Breast epithelium (tissue), 3 donors: ENCODE data around the gene LANCL2.

Experiments used
- POLR2A ChIP-seq: fragments of 450-650 bp; IDR thresholded peaks from one replicate; pipeline ENCODE4 v1.6.1; 2016; ENCODE audit warnings: antibody characterized with exemption, mild to moderate bottlenecking, moderate library complexity
- POLR2AphosphoS5 ChIP-seq, 3 donors: sonication (generic); formaldehyde crosslinking; IDR thresholded peaks; one replicate each; pipeline ENCODE4 v1.6.1; 2017; ENCODE audit warnings: antibody characterized with exemption in 3 of 3
- TF ChIP-seq, protein P1 (sequence below), 3 donors: fragments of 450-650 bp; IDR thresholded peaks; one replicate each; pipeline ENCODE4 v1.5.1; 2016 to 2017; ENCODE audit warnings: antibody characterized with exemption in 3 of 3, mild to moderate bottlenecking in 3 of 3, moderate library complexity in 3 of 3

DNA sequence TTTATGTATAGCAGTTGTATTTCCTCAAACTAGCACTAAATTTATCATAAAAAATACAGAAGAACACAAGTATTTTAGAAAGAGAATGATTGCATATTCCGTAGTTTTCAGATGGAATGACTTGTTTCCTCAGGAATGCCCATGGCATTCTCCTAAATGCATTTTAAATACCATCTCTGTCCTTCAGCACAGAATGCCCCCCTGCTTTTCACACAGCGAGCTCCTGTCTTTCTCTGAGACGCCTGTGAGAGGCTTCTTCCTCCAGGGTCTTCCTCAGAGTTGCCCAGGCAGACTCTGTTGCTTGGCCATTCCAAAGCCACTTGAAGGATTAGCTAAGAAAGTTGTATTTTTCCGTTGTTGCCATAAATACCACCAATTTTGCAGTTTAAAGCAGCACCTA is 10.1 kb downstream of the LANCL2 start:
- TF ChIP-seq, protein P1, sequence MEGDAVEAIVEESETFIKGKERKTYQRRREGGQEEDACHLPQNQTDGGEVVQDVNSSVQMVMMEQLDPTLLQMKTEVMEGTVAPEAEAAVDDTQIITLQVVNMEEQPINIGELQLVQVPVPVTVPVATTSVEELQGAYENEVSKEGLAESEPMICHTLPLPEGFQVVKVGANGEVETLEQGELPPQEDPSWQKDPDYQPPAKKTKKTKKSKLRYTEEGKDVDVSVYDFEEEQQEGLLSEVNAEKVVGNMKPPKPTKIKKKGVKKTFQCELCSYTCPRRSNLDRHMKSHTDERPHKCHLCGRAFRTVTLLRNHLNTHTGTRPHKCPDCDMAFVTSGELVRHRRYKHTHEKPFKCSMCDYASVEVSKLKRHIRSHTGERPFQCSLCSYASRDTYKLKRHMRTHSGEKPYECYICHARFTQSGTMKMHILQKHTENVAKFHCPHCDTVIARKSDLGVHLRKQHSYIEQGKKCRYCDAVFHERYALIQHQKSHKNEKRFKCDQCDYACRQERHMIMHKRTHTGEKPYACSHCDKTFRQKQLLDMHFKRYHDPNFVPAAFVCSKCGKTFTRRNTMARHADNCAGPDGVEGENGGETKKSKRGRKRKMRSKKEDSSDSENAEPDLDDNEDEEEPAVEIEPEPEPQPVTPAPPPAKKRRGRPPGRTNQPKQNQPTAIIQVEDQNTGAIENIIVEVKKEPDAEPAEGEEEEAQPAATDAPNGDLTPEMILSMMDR (IDR thresholded peaks at IDR 0.05): no peak
- TF ChIP-seq POLR2AphosphoS5 (IDR thresholded peaks at IDR 0.05): no peak
- TF ChIP-seq POLR2A: no peak
